ENCODE measurements around the gene ZNF711. TPM values are rescaled to one million over a fixed set of nuclear protein-coding genes. Genes with fewer than 3 reads are reported as not detected.

The ZNF711 gene
- 0.66 and 0.87 TPM in 2 replicates for total RNA-seq

DNA sequence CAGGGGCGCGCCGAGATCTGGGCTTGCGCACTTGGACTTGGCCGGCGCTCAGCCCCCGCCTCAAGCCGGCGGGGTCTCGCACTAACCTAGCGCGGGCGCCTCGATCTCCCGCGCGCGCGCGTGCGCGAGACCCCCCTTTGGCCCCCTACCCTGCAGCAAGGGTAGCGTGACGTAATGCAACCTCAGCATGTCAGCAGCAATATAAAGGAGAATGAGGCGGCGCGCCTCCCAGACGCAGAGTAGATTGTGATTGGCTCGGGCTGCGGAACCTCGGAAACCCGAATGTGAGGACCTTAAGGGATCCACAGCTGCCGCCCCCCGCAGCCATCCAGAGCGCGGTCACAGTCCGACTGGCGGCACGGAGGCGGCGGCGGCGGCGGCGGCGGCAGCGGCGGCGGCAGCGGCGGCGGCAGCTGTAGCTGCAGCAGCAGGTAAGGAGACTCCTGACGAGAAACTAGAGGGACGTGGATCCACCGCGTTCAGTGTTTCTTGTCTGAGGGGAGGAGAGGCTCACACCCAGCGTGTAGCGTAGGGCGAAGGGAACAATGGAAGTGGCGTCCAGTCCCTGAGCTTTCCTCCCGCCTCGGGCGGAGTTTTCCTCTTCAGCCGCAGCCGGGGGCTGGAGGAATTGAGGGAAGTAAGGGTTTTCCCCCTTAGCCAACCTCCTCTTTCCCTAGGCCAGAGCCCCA is at the start of gene ZNF711, which contains the start of gene SATL1:
TSS of gene ZNF711 (plus strand) at position 231 of the 689 bp plus-strand sequence. CDS start 3,582 bp downstream, outside the sequence.
TSS of gene SATL1 (minus strand) at position 19 of the 689 bp plus-strand sequence. CDS start 134,811 bp downstream, outside the sequence.

Other genes starting within 250 kb of the ZNF711 start
- 7.7 and 9.6 TPM in 2 replicates for gene APOOL, start 240.1 kb upstream of the ZNF711 start, total RNA-seq
- under 0.01 TPM in 1 of 2 replicates, not detected in the other for gene SATL1, start 212 bp upstream of the ZNF711 start, total RNA-seq
- not detected in 2 replicates for gene POF1B, start 135.7 kb downstream of the ZNF711 start, total RNA-seq